UCSD-AML1 (cell line): ENCODE results near the gene NTSR2.

Source experiments
- DNase-seq: peaks from one replicate; lab custom pipeline; 2025; ENCODE audit not compliant: unreplicated experiment; lab: John Stamatoyannopoulos, UW

NTSR2 gene

DNA sequence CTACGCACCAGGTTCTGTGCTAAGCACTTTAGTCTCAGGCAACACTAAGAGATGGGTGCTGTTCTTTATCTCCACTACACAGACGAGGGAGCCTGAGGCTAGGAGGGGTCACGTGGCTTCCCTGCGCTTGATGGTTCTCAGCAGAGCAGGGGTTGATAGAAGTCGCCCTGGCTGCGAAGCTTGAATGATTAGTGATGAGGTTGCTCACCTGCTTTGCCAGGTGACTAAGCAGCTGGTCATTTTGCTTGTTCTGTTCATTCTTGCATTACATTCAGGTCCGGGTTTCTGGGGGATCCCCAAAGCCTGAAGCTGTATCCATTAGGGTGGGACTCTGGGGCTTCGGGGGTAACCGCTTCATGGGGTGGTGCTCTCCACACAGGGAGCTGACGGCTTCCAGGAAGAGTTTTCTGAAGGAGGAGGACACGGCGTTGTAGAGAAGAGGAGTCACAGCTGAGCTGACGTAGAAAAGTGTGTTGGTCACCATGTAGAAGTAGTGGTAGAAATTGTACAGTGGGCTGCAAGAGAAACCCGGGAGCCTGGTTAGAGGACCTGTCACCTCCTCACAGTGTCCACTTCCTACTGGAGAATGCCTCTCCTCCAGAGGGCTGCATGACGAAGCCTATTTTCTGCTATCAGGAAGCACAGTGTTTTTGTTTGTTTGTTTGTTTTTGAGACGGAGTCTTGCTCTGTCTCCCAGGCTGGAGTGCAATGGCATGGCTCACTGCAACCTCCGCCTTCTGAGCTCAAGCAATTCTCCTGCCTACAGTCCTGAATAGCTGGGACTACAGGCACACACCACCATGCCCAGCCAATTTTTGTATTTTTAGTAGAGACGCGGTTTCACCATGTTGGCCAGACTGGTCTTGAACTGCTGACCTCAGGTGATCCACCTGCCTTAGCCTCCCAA lies 11.5 kb downstream of the NTSR2 start:
- no peak for DNase-seq

DNA sequence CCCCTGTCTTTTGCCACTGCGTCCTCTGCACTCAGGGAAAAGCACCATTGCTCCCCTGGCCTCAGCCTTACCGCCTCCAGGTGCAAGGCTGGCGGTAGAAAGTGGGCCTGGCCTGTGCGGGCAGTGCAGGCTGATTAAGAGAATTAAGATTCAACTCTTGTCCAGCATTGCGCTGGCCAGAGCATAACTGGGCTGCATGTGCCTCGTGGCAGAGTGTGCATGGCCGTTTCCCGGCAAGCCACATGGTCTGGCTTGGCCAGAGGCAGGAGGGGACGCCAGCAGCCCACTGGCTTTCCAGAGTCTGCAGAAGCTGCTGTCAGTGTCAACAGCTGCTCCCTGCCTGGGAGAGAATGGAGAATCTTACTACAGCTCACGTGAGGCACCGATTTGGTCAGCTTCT lies 12.3 kb downstream of the NTSR2 start:
- DNase-seq: no peak

DNA sequence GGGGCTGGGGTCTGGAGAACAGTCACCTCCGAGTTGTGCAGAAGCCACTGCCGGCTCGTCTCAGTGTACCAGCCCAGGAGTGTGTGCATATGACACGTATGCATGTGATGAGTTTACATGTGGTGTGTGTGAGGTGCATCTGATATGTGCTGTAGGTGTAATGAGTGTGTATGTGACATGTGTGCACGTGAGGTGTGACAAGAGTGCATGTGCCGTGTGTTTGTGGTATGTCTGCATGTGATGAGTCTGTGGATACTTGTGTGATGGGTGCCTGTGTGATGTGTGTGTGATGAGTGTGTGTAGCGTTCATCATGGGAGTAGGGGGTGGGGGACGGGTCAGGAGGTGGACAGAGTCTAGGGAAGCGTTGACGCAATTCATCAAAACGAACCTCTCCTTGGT lies 12.8 kb downstream of the NTSR2 start:
- no peak for DNase-seq

DNA sequence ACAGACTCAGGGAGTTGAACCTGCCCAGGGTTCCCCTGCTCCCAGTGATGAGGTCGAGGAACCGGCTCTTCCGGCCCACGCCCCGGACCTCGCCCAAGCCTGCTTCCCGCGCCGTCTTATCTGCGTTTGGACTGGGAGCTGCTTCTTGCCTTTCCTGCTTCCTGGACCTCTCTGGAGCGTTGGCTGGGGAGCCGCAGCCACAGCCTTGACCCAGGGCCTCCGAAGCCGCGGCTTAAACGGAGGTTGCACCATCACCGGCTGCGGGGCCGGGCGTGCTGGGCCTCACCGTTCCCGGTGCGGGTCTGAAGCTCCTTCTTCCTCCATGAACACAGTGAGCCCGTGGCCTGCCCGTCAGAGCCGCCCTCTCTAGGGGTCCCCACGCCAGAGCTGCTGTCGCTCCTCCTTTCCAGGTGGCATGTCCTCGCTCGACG lies 13.3 kb downstream of the NTSR2 start:
- DNase-seq: no peak

GRCh38 chr2:11656252-11656651 lies 13.7 kb downstream of the NTSR2 start:
- no peak for DNase-seq

- no peak for DNase-seq
These were observed 14.5 kb downstream of the NTSR2 start for GRCh38 chr2:11655495-11655894.

DNA sequence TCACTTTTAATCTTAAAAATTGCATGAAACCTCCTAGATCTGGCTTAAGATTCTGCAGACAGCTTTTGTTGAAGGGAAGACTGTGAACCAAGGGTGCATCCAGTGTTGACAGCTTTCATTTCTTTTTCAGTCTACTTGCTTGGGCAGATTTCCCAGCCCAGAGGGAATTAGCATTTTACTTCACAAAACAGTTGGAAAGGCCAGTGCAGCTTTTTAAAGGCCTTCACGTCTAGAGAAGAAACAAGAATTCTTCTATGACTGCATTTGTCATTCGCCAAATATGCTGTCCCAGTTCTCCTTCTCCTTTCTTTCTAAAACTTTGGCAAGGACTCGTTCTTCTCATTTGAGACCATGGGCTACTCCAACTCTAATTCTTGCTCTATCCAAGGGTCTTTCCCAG lies 17.4 kb downstream of the NTSR2 start:
- DNase-seq: no peak

GRCh38 chr2:11651856-11652548 lies 18.0 kb downstream of the NTSR2 start:
- no peak for DNase-seq

- DNase-seq: no peak
These were observed 20.9 kb downstream of the NTSR2 start for GRCh38 chr2:11649093-11649492.

DNA sequence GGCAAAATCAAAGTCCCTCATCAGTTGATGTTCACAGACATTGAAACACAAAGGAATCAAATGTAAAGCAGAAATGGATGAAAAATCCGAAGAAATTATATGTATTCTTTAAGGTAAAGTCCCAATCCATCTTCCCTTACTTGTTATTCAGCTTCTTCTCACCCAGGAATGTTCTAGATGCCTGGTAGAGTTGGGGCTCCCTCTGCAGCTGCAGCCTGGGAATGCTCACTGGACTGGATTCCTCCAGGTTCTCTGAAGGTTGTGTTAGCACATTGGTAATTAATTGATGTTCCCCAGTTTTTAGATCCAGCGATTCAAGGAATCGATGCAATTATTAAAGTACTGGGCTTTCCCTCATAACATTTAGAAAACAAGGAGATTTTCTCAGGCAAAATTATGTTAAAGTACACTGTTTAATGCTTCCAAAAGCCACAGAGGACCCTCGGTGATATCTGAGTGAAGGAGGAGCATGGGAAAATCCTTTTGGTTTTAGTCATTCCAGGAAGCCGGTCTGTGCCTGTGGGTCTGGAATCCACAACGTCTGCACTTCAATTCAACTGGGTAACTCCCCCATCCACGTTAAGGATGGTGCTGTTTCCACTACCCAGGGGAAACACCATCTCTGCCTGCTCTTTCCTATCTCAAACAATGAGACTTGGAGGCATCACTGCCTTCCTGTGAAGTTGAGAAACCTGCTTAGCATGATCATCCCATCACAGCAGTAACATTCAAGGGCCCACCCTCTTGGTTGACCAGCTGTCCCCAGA lies 22.0 kb downstream of the NTSR2 start:
- no peak for DNase-seq

- no peak for DNase-seq
These were observed 23.5 kb downstream of the NTSR2 start for GRCh38 chr2:11646530-11646929.

DNA sequence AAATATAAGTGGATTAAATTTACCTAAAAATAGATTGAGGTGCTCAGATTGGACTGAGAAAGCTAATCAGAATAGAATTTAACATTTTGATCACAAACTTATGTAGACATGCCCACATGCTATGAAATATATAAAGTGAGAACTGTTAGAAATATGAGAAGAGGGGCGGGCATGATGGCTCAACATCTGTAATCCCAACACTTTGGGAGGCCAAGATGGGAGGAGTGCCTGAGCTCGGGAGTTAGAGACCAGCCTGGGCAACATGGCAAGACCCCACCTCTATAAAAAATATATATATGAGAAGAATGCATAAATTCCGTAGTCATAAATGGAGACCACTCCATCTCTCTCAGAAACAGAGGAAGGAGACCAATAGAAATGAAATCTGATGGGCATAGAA lies 25.7 kb downstream of the NTSR2 start:
- DNase-seq: no peak

- no peak for DNase-seq
These were observed 27.0 kb downstream of the NTSR2 start for GRCh38 chr2:11642972-11643371.

DNA sequence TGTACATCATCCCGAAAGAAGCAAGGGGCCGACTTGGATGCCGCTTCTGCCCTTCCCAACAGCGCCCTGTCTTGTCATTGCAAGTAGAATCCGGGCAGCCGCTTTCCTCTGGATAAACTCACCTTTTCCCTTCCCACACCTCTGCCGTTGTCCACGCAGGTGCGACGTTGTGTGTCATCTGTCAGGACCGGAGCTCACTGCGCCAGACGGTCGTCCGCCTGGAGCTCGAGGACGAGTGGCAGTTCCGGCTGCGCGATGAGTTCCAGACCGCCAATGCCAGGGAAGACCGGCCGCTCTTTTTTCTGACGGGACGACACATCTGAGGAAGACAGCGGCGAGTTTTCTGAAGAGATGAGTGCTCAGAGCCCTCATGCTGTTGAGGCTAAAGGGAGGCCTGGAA lies 29.9 kb downstream of the NTSR2 start:
- DNase-seq: no peak

GRCh38 chr2:11639503-11639902 lies 30.5 kb downstream of the NTSR2 start:
- no peak for DNase-seq

DNA sequence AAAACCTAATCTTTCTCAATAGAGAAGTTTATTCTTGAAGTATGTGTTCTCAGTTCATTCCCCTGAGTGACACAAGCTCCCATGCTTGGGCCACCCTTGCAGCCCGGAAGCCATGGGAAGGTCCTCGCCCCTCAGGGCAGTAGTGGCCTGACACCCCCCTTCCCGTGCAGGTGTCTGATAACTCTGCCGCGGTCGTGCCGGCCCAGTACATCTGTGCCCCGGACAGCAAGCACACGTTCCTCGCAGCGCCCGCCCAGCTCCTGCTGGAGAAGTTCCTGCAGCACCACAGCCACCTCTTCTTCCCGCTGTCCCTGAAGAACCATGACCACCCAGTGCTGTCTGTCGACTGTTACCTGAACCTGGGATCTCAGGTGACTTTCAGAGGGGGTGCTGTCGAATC lies 32.4 kb downstream of the NTSR2 start:
- no peak for DNase-seq

- DNase-seq: no peak
These were observed 33.3 kb downstream of the NTSR2 start for GRCh38 chr2:11636593-11637295.

DNA sequence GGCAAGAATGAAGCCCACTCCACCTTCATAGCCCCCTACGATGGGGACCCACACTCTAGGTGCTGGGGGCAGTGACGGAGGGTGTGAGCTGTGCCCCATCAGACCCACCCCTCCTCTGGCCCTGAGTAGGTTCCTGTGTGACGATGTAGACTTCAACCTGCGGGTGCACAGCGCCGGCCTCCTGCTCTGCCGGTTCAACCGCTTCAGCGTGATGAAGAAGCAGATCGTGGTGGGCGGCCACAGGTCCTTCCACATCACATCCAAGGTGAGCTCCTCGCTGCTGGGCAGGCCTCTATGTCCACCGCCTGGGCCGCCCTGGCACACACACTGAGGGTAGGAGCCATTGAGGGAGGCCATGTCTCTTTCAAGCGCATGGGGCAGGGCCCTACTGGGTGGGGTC lies 34.9 kb downstream of the NTSR2 start:
- DNase-seq: no peak

DNA sequence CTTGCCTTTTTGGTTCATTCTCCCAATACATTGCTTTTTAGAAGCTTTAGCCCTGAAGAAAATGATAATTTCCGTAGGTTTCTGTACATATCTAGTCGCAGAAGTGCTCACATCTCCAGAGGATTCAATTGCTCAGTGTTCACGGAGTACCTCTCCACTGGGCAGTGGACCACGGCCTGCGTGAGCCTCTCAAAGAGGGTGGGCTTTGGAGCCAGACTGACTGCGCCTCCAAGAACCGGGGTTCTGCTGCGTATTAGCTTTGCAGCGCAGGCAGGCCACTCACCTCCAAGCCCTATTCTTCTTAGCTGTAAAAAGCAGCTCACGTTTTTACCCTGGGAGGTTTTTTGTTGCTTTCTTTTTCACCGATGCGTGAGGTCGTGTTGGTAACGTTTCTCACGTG lies 35.4 kb downstream of the NTSR2 start:
- no peak for DNase-seq

DNA sequence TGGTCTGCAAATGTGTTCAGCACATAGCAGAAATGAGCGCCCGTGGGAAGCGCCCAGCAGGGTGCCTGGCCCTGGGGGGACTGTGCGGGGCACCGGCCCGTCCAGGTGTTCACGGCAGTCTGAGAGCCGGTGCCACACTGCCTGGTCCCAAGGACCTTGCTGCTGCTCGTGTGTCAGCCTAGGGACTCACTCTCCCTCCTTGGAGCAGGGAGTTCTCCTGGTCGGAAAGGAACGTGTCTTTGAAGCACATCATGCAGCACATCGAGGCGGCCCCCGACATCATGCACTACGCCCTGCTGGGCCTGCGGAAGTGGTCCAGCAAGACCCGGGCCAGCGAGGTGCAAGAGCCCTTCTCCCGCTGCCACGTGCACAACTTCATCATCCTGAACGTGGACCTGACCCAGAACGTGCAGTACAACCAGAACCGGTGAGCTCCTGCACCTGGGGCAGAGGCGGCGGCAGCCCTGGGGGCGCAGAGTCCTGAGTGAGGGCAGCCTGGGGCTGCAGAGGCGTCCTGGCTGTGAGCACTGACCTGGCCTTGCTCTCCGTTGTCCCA lies 36.0 kb downstream of the NTSR2 start:
- no peak for DNase-seq

DNA sequence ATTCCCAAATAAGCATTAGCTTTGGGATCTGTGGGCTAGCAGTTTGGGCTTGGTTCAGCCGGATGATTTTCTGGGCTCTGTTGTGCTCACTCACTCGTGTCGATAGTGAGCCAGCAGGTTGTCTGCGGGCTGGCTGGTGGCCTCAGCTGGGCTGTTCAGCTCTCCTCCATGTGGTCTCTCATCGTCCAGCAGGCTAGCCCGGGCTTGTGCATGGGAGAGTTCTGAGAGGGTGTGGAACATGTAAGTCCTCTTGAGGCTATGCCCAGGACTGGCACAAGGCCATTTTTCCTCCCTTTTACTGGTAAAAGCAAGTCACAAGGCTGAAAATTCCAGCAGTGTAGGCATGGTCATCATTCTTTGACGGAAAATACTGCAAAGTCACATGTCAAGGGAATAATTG lies 38.5 kb downstream of the NTSR2 start:
- no peak for DNase-seq
